ENCODE results near the gene GNB3.

- TF ChIP-seq, protein P1, sequence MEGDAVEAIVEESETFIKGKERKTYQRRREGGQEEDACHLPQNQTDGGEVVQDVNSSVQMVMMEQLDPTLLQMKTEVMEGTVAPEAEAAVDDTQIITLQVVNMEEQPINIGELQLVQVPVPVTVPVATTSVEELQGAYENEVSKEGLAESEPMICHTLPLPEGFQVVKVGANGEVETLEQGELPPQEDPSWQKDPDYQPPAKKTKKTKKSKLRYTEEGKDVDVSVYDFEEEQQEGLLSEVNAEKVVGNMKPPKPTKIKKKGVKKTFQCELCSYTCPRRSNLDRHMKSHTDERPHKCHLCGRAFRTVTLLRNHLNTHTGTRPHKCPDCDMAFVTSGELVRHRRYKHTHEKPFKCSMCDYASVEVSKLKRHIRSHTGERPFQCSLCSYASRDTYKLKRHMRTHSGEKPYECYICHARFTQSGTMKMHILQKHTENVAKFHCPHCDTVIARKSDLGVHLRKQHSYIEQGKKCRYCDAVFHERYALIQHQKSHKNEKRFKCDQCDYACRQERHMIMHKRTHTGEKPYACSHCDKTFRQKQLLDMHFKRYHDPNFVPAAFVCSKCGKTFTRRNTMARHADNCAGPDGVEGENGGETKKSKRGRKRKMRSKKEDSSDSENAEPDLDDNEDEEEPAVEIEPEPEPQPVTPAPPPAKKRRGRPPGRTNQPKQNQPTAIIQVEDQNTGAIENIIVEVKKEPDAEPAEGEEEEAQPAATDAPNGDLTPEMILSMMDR (IDR thresholded peaks at IDR 0.05), result no peak
- no peak for TF ChIP-seq POLR2A (IDR thresholded peaks at IDR 0.05)
Observed at GRCh38 chr12:6830999-6831398, 9.7 kb upstream of the GNB3 start.

Data from gastroesophageal sphincter (tissue), 3 donors.